GM20000 (cell line): ENCODE data around the gene CORO1A.

Source experiments
- DNase-seq: peaks from one replicate; pipeline ENCODE4 v3.0.0; 2012; ENCODE audit warnings: low spot score
- CTCF ChIP-seq: IDR thresholded peaks from 2 replicates; pipeline ENCODE4 v1.5.1; 2012; ENCODE audit warnings: mild to moderate bottlenecking, control low read depth; ENCODE audit errors: extremely low read depth, missing control alignments

CORO1A gene

GRCh38 chr16:30183233-30184095, at the start of gene CORO1A:
Gene CORO1A (plus strand): TSS chr16:30183602. CDS start chr16:30185210, 1,608 bp downstream.
- TF ChIP-seq CTCF: no peak
- DNase-seq: peak; percentile 94

DNA sequence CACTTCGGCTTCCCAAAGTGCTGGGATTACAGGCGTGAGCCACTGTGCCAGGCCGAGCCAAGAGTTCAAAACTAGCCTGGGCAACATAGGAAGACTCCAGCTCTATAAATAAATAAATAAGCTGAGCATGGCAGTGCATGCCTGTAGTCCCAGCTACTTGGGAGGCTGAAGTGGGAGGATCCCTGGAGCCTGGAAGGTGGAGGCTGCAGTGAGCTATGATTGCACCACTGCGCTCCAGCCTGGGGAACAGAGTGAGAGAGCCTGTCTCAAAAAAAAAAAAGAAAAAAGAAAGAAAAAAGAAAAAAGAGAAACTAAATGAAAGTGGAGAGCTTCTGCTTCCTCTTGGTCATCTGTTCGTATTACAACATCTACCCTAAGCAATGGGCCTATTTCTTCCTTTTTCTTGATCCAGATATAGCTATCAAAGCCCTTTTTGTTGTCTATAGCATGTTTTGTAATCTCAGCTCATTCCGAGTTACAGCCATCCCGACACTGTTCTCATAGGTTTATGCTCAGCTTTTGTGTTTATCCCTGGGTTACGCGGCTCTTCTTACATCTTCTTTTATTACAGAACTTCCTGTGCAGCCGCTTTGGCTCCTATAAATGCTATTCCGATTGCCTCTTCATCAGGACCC, 46.3 kb upstream of the CORO1A start:
- no peak for DNase-seq
- TF ChIP-seq CTCF: no peak

GRCh38 chr16:30137897-30138296, 45.5 kb upstream of the CORO1A start:
- no peak for TF ChIP-seq CTCF
- DNase-seq: no peak

- TF ChIP-seq CTCF: no peak
- no peak for DNase-seq
Observed at GRCh38 chr16:30139583-30140481, 43.6 kb upstream of the CORO1A start.

- TF ChIP-seq CTCF: no peak
Observed at GRCh38 chr16:30141750-30142149, 41.7 kb upstream of the CORO1A start.

DNA sequence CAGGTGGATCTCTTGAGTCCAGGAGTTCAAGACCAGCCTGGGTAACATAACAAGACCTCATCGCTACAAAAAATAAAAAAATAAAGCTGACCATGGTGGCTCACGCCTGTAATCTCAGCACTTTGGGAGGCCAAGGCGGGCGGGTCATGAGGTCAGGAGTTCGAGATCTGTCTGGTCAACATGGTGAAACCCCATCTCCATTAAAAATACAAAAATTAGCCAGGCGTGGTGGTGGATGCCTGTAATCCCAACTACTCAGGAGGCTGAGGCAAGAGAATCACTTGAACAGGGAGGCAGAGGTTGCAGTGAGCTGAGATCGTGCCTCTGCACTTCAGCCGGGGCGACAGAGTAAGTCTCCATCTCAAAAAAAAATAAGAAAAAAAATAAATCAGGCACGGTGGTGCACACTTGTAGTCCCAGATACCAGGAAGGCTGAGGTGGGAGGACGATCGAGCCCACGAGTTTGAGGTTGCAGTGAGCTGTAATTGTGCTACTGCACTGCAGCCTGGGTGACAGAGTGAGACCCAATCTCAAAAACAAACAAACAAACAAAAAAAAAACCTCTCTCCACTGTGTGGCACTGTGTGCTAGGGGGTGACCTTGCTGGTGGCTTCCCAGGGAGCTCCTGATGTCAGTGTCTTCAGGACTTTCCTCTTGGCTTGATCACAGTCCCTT, 40.6 kb upstream of the CORO1A start:
- DNase-seq: no peak
- TF ChIP-seq CTCF: peak; percentile 23

More at GRCh38 chr16:30141750-30142149, 41.7 kb upstream of the CORO1A start:
- DNase-seq: no peak
